Activated T-helper 1 cell treated with anti-CD3 and anti-CD28 coated beads, Interleukin-2, amount 50 U/mL, for 16 hours (primary cell): ENCODE measurements around the gene PRPF40B.

Experiments used
- DNase-seq, 2 donors: peaks; one replicate each; pipeline ENCODE4 v3.0.0-alpha.2; 2020; ENCODE audit warnings: low read depth in 1 of 2, low spot score in 1 of 2

PRPF40B gene

DNA sequence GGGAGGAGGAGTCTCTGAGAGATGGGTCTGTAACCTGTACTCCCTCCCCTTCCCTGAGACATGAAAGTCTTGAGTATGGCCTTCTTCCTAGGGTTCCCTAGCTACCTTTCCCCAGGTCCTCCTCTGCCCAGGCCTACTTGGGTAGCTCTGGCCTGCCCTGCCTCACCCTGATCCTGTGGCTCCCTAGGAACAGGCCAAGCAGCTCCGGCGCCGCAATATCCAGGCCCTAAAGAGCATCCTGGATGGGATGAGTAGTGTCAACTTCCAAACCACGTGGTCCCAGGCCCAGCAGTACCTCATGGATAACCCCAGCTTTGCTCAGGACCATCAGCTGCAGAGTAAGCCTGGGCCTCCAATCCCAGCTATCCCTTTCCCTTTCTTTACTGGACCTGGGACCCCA is 12.3 kb downstream of the PRPF40B start:
- DNase-seq, result no peak

DNA sequence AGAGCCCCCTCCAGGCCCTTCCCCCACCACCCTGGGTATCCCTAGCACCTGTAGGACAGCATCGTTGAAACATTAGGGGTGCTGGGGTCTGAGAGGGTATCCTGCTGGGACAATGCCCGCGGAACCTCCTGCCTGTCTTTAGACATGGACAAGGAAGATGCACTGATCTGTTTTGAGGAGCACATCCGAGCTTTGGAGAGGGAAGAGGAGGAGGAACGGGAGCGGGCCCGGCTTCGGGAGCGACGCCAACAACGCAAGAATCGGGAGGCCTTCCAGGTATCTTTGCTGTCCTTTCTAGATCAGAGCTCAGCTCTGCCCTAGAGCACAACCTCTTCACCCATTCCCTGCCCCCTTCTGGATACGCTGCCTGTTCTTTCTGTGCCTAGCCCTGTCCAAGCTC is 13.2 kb downstream of the PRPF40B start:
- no peak for DNase-seq

DNA sequence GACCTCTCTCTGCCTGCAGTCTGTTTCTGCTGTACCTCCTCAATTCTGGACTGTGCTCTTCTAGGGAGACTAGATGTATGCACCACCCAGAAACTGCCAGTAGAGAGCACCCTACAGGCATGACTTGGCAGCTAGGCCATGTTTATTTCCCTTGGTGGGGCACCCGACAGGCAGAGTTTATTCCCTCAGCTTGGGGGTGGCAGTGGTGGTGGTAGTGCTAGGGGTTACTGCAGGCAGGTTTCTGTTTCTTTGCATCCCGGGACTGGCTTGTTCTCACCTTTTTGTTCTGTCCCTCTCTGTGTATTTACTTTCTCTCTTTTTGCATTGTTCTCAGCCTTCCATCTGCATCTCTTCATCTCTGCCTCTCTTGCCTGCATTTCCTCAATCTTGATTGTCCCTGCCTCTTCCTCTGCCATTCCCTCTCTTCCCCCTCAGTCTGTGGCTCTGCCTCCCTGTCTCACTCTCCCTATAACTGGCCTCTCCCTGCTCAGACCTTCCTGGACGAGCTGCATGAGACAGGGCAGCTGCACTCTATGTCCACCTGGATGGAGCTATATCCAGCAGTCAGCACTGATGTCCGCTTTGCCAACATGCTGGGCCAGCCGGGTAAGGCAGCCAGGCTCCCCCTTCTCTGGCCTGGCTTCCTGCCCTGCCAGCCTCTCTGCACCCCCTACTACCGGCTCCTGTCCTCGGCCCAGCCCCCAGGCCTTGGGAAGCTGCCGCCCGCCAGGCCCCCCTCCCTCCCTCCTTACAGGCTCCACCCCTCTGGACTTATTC is 13.8 kb downstream of the PRPF40B start:
- DNase-seq, result peak in 1 of 2 donors; percentile 23

DNA sequence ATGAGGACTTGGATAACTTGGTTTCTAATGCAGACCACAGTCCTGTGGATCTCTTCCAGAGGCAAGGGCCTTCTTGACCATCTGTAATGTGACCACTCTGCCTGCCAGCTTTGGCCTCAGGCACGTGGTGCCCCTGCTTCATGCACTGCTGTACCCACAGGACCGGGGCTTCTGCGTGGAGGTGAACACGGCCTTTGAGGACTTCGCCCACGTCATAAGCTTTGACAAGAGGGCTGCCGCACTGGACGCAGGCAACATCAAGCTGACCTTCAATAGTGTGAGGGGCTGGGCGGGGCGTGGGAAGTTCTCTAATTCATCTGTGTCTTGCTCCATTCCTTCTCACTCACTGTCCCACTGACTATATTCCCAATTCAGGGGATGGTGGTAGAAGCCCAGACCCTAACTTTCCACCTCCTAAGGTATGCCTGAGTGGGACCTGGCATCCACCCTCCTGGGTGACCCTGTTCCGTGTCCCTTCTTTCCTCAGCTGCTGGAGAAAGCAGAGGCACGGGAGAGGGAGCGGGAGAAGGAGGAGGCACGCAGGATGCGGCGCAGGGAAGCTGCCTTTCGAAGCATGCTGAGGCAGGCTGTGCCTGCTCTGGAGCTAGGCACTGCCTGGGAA is 18.5 kb downstream of the PRPF40B start:
- no peak for DNase-seq

DNA sequence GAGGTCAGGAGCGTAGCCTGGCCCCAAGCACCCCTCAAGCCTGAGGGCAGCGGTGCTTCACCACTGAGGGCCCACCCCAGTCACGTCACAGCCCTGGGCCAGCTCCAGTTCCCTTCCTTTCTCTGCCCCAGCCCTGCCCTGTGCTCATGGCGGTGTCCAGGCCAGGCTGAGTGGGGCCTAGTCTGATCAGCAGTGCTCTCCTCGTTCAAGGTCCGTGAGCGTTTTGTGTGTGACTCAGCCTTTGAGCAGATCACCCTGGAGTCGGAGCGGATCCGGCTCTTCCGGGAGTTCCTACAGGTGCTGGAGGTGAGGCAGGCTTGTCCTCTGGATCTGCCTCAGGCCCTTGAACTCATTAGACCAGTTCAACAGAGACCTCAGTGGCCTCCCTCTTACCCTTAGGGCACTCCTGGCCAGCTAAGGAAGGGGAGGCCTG is 19.0 kb downstream of the PRPF40B start:
- no peak for DNase-seq

DNA sequence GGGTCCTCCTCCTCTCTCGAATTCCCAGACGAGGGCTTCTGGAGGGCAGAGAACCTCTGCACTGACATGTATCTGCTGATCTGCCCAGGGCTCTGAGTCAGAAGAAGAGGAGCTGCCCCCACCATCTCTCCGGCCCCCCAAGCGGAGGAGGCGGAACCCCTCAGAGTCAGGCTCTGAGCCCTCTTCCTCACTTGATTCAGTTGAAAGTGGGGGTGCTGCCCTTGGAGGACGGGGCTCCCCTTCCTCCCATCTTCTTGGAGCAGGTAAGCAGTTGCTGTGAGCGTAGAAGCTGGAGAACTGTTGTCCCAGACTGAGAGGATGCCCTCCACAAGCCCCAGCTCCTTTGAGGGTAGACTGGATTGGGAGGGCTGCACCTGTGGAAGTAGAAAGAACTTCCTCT is 19.8 kb downstream of the PRPF40B start:
- DNase-seq, result no peak

DNA sequence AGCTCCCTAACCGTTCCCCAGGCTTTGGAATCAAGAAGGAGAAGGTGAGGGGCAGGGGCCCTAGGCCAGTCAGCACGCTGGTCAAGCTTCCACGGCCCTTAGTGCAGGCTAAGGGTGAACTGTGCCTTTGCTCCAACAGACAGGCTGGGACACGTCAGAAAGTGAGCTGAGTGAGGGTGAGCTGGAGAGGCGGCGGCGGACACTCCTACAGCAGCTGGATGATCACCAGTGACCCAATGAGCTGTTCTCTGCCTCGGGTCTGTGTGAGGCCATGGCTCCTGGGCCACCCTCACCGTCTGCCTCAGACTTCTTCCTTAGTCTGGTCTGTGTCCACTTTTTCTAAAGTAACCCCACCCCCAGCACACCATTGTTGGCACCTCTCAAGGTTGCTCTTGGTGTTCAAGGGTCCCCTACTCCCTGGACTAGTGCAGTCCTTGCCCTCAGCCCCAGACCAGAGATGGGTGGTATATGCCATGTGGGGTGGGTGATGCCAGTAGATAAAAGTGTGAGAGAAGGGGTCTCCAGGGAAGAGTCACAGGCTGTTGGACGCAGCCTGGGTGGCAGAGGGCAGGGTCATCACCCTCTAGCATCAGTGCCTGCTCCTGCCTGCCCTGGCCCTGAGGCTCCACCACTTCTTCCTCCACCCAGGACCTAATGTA is 20.7 kb downstream of the PRPF40B start:
- DNase-seq, result no peak

DNA sequence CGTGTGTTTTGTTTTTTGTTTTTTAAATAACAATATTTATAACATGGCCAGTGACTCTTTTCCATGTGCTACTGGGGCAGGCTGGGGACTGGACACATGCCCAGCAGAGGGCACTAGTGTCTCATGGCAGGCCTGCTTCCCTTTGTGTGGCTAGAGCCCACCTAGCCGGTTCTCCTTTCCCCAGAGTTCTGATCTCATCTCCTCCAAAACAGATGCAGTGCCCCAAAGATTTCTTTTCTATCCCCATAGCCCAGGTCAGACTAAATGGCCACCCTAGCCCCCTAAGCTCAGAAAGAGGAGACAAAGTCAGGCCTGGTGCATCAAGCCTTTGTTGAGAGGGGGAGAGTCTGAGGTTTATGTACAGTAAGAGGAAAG is 21.2 kb downstream of the PRPF40B start:
- peak; percentile 59 to 69 for DNase-seq

DNA sequence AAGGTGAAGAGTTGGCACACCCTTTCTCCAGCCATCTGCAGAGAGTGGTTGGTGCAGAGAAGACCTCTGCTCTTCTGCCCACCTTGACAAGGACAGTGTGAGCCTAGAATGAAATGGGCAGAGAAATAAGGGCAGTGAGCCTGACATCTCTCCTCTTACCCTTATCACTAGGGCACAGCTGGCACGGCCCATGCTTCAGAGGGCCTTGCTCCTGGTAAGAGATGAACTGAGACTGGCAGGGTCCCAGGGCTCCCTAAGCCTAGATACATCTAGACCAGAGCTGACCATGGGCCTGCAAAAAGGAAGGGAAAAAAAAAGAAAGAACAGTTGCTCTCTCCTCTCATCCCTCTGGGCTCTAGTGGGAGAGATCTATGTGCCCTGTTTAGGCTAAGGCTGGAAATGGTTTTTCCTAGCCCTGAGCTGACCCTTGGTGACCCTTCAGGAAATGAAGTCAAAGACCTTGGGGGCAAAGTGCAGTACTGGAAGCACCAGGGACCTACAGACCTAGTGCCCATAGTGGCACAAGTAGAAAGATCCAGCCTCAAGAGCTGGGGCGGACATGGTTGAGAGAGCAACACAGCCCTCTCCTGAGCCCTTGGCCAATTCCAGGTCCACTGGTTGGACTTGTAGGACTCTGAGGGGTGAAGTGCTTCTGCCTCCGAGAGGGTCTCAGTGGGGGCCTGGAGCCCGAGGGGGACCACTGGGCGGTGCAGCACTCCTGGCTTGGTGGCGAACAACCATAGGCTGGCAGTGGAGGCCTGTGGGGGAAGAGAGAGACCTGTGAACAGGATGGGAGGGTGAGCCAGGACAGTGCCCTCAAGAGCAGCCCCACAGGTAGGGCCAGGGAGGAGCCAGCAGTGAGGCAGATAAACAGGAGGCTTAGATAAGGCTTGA is 22.0 kb downstream of the PRPF40B start:
- no peak for DNase-seq

DNA sequence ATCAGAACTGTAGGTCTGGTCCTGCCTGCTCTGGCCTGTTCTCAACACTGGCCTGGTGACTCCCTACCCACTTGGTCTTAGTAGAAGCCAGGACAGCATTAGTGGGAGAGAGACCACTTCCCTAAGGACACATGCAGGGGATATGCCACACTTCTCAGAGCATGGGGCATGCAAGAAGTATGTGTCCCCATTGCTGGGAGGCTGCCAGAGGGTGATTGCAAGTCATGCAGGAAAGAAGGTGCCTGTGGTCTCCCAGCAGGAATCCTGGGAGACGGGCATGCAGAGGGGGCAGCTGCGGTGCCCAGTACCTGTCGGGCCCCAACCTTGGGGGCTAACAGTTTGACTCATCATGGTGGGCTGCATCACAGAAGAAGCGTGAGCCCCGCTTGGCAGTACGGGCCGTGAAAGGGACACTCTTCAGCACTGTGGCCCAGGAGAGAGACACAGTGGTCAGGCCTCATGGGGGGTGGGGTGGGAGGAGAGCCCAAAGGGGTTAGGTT is 23.0 kb downstream of the PRPF40B start:
- DNase-seq, result no peak

DNA sequence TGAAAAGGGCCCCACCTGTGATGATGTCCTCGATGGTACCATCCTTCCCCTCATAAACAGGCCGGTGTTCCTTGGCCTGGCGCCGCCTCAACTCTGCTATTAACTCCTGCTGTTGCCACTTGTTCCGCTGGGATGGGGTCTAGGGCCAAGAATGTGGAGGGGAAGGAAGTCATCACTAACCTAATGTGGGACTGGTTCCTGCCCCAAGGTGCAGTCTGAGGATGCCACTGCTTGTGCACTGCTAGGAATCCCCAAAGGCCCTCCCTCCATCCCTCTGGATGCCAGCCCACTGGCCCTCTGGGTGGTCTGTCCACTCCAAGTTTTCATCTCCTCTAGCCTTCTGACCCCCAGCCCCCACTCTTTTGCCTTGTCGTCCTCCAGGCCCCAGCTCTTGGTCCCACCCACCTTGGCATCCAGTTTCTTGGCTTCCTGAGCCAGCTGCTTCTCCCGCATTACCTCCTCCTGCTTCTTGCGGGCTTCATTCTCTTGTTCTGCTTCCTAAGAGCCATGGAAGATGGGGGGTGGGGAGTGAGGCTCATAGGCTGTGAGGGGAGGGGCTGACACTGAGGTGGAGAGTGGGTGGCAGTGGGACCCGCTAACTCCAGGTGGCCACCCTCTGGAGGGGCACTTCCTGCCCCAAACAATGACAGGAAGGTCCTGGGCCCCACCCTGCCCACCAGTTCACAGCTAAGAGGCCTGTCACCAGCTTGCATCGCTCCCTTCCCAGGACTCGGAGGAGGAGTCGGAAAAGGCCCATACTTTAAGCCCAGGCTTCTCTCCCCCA is 23.7 kb downstream of the PRPF40B start:
- DNase-seq, result no peak

DNA sequence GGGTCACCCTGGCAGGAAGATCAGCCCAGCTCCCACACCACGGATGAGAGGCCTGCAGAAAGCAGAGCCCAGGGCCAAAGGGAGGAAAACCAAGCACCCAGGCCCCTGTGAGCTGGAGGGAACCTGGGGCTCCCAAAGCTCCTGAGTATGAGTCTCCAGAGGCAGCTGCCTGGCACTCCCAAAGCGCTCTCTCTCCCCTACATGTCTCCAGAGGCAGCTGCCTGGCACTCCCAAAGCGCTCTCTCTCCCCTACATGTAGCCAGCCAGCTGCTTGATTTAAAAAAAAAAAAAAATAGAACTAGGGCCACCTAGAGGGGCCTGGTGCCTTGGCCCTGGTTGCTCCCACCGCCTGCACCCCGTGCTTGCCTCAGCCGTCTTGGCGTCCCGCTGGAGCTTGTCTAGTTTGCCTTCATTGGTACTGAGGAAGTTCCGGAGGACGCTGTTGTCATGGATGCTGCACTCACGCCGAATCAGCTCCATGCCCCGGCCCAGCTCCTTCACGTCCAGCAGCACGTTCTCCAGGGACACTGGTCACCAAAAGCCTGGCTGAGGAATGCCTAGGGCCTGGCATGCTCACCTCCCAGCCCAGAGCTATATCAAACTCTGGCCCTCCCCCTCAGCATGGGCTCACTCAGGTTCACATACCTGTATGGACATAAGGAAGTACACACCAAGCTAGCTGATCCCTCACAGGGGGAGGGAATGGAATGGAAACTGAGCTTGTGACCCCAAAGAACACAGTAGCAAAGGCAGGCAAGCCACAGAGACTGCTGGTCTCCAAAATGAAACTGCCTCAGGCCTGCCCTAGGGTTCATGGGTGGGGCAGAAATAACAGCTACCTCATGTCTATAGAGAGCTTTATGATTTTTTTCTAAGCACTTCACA is 24.7 kb downstream of the PRPF40B start:
- DNase-seq, result no peak

DNA sequence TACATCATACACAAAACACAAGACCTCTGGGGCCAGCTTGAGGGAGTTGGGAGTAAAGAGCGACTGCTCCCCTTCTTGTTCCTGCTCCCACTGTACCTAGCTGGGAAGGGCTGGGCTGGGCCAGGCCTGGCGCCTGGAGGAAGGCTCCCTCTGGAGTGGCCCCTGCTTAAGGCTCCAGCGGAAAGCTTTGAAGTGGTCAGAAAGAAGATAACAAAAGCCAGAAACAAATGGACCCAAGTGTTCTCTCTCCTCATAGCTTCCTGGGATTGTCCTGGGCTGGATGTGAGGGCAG is 25.3 kb downstream of the PRPF40B start:
- no peak for DNase-seq

DNA sequence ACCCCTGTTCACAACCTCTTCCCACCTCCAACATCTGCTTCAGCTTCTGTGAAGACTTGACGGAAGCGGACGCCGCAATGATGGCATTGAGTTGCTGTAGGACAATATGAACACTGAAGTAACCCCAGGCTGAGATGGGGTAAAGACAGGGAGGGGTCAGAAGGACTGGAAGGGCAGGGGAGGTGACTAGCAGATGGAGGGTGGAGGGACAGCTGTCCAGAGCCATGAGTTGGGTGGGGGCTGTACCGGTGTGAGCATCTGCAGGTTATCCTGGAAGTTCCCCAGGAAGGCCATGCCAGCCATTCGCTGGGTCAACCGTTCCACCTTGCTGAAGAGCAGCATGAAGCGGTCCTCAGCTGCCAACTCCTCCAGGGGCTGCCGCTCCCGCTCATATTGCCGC is 26.1 kb downstream of the PRPF40B start:
- no peak for DNase-seq

DNA sequence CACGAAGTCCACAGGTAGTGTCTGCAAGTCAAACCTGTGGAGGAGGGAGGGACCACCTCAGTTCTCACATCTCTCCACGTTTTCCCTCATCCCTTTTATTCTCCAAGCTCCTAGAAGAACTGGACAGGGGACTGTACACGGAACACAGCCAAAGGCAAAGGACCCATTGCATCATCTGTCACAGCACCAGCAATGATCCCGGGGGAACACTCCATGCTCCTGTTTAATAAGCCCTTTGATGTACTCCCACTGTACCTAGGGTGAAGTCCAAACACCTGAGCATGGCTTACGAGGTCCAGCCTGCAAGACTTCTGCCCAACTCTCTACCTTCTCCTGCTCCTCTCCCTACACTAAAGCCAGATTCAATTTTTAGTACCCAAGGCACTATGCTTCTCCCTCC is 26.5 kb downstream of the PRPF40B start:
- DNase-seq, result no peak

DNA sequence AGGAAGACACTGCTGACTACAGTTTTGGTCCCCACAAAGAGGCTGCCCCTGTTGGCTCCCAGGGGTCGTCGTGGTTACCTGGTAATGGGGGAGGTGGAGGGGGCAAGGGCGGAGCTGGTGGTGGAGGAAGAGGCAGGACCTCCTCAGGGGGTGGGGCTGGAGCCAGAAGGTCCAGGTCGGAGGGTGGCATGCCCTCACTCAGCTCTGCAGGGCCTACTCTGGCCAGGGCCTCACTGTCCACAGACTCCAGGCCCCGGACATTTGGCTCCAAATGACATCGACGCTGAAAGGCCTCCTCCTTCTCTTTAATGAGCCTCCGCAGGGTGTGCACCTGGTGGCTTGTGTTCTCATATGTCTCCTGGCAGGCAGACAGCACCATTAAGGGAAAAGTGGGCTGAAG is 28.5 kb downstream of the PRPF40B start:
- no peak for DNase-seq

DNA sequence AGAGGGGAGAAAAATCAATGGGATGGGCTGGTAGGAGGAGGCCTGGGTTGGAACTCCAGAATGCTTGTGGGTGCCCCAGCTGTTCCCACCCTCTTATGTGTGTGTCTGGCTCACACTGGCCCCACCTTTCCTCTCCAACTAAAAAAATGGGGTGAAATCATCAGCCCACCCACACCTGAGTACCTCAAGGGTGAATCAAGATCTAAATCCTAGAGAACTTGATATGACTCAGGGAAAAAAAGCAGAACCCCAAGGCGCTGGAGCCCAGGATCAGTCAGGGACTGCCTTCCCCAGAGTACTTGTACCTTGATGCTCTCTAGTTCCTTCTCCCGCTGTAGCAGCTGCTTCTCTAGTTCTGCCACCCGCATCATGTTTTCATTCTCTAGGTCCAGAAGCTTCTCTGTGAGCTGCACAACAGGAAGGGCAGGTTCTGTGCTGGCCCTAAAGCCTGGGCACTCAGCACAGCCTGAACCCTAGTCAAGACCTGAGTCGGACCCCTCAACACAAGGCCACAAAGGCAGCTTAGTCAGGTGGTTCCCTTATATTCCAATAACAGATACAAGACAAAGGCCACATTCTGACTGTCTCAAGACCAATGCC is 29.7 kb downstream of the PRPF40B start:
- DNase-seq, result no peak

DNA sequence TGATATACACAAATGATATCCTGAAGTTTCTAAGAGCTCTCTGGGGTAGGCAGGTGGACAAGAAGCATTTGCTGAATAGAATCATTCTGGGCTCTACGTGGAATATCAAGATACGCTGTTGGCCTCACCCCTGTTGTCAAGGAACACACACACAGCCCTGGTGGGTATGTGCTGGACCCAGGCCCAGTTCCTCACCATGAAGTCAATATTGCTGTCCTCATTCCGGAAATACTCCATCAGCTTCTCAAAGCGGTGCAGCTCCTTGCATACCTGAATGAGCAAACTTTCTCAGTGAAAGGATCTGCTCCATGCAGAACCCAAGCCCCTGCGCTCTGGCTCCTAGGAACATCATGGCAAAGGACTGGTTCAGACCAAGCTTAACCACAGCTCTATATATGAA is 31.4 kb downstream of the PRPF40B start:
- no peak for DNase-seq

DNA sequence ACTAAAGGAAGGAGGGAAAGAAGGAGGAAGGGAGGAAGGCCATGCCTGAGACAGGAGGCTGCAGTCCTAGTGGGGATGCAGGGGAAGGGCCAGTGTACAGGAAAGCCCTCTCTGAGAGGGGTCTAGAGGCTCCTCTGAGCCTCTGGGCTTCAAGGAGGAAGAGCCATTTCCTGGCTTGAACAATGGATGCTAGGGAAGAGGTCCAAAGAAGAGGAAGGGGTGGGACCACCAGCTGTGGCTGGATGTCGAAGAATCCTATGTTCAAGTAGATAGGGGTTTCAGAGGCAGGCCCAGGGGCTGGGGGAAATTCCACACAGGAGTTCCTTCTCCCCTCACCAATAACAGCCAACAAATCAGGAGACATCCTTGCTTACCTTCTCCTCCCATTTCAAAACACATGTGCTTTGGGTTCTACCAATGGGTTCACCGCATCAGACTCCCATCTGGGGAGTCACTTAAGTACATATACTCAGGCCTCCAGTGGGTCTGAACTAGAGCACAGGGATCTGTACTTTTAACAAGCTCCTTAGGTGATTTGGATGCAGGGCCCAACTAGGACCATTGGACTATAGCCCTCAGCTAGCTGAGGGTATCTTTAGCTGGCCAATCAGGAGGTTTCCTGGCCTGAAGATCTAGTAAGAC is 32.4 kb downstream of the PRPF40B start:
- DNase-seq, result no peak
